IMR-90 (cell line): ENCODE results near the gene CD99L2. TPM values are rescaled to one million over a fixed set of nuclear protein-coding genes. Genes with fewer than 3 reads are reported as not detected.
A peak's percentile ranks its signal among the peaks of the same experiment; 100 is the strongest.

Experiments used
- ATAC-seq: fragments of 200-7000 bp; cut with Tn5 transposase; 2 replicates; pipeline ENCODE4 v1.9.1; 2020; ENCODE audit warnings: low read depth, mild to moderate bottlenecking, moderate library complexity
- BruUV-seq: library from RNA; stranded (reverse); fragments of 400-500 nt; replicated peaks from 2 replicates; lab custom pipeline; 2021; lab: Mats Ljungman, UMichigan
- CTCF ChIA-PET: fragments of 300-600 bp; formaldehyde crosslinking; extraction: SDS; loops from one replicate; lab custom pipeline; 2021; ENCODE audit warnings: antibody characterized with exemption; lab: Yijun Ruan, JAX
- POLR2A ChIA-PET: fragments of 300-600 bp; sonication (Branson Sonifier 250); formaldehyde crosslinking; loops from one replicate; lab custom pipeline; 2022; ENCODE audit warnings: antibody characterized with exemption; ENCODE audit not compliant: unreplicated experiment; lab: Charles Lee
- DNase-seq: peaks from one replicate; pipeline ENCODE4 v3.0.0; 2013
- H2AFZ ChIP-seq: replicated peaks from 2 replicates; pipeline ENCODE3; 2013; ENCODE audit warnings: low read length, mild to moderate bottlenecking; ENCODE audit not compliant: poor library complexity
- H2AK5ac ChIP-seq: 2 replicates; pipeline ENCODE4 v1.6.1; 2013; ENCODE audit warnings: low read depth, low read length, inconsistent platforms
- H2AK9ac ChIP-seq: replicated peaks from 2 replicates; pipeline ENCODE3; 2013; ENCODE audit warnings: mild to moderate bottlenecking, low read depth, low read length, moderate library complexity; ENCODE audit not compliant: poor library complexity
- H2BK120ac ChIP-seq: 2 replicates; pipeline ENCODE4 v1.6.1; 2013; ENCODE audit warnings: low read depth, low read length, inconsistent platforms
- H2BK15ac ChIP-seq: 3 replicates; pipeline ENCODE4 v1.6.1; 2013; ENCODE audit warnings: low read depth, low read length, inconsistent platforms
- H2BK20ac ChIP-seq: 2 replicates; pipeline ENCODE4 v1.6.1; 2013; ENCODE audit warnings: low read depth, mild to moderate bottlenecking, inconsistent platforms, low read length, moderate library complexity
- H2BK5ac ChIP-seq: 2 replicates; pipeline ENCODE4 v1.6.1; 2013; ENCODE audit warnings: mild to moderate bottlenecking, low read depth, low read length, inconsistent platforms; ENCODE audit not compliant: poor library complexity, severe bottlenecking
- H3K14ac ChIP-seq: replicated peaks from 2 replicates; pipeline ENCODE4 v1.6.1; 2013; ENCODE audit warnings: low read depth, low read length, inconsistent platforms
- H3K18ac ChIP-seq: 2 replicates; pipeline ENCODE4 v1.6.1; 2013; ENCODE audit warnings: low read depth, low read length, control low read depth
- H3K23ac ChIP-seq: 2 replicates; pipeline ENCODE4 v1.6.1; 2013; ENCODE audit warnings: low read depth, low read length, inconsistent platforms
- H3K27ac ChIP-seq: 2 replicates; pipeline ENCODE4 v1.5.1; 2013; ENCODE audit warnings: mild to moderate bottlenecking, control low read depth, low read length; ENCODE audit not compliant: insufficient read depth
- H3K27me3 ChIP-seq: 2 replicates; pipeline ENCODE4 v1.6.1; 2013; ENCODE audit warnings: low read length; ENCODE audit not compliant: control insufficient read depth, insufficient read depth
- H3K36me3 ChIP-seq: 2 replicates; pipeline ENCODE4 v1.6.1; 2013; ENCODE audit warnings: low read length, mixed read lengths; ENCODE audit not compliant: control insufficient read depth, insufficient read depth
- H3K4ac ChIP-seq: 2 replicates; pipeline ENCODE4 v1.6.1; 2013; ENCODE audit warnings: low read depth, low read length, inconsistent platforms
- H3K4me1 ChIP-seq: 2 replicates; pipeline ENCODE4 v1.6.1; 2013; ENCODE audit warnings: low read length, mixed read lengths; ENCODE audit not compliant: control insufficient read depth, insufficient read depth
- H3K4me2 ChIP-seq: 2 replicates; pipeline ENCODE4 v1.6.1; 2013; ENCODE audit warnings: low read depth, mild to moderate bottlenecking, control low read depth, low read length, moderate library complexity
- H3K4me3 ChIP-seq: 2 replicates; pipeline ENCODE4 v1.5.1; 2013; ENCODE audit warnings: low read depth, mild to moderate bottlenecking, control low read depth, low read length, moderate library complexity; ENCODE audit not compliant: insufficient read depth
- H3K56ac ChIP-seq: 2 replicates; pipeline ENCODE4 v1.6.1; 2013; ENCODE audit warnings: low read length, inconsistent platforms; ENCODE audit not compliant: insufficient read depth; ENCODE audit errors: extremely low read depth
- H3K79me1 ChIP-seq, 2 experiments: 2 replicates each; pipeline ENCODE4 v1.6.1; 2013; ENCODE audit warnings: low read length in 2 of 2, inconsistent platforms in 1 of 2, low read depth in 1 of 2
- H3K9ac ChIP-seq: 2 replicates; pipeline ENCODE4 v1.6.1; 2013; ENCODE audit warnings: low read depth, low read length, control low read depth
- H3K9me1 ChIP-seq: 2 replicates; pipeline ENCODE4 v1.6.1; 2013; ENCODE audit warnings: low read length, inconsistent platforms; ENCODE audit not compliant: insufficient read depth
- H3K9me3 ChIP-seq: 2 replicates; pipeline ENCODE4 v1.6.1; 2013; ENCODE audit warnings: low read length; ENCODE audit not compliant: control insufficient read depth, insufficient read depth
- H4K20me1 ChIP-seq: 2 replicates; pipeline ENCODE4 v1.6.1; 2013; ENCODE audit warnings: low read length, inconsistent platforms; ENCODE audit not compliant: insufficient read depth
- H4K5ac ChIP-seq: 2 replicates; pipeline ENCODE4 v1.6.1; 2013; ENCODE audit warnings: mild to moderate bottlenecking, low read depth, low read length, control low read depth
- H4K8ac ChIP-seq, 2 experiments: 2 replicates each; pipeline ENCODE4 v1.6.1; 2013; ENCODE audit warnings: low read depth in 2 of 2, low read length in 2 of 2, control low read depth in 1 of 2, inconsistent platforms in 1 of 2
- H4K91ac ChIP-seq: 2 replicates; pipeline ENCODE4 v1.6.1; 2013; ENCODE audit warnings: low read depth, low read length, inconsistent platforms; ENCODE audit not compliant: insufficient read depth
- MAZ ChIP-seq: IDR thresholded peaks from 2 replicates; pipeline ENCODE4 v1.6.1; 2012; ENCODE audit warnings: low read depth, mild to moderate bottlenecking, low read length, improper control_type of control experiment, moderate library complexity, borderline replicate concordance
- RFX5 ChIP-seq: IDR thresholded peaks from 2 replicates; pipeline ENCODE4 v1.8.0; 2012; ENCODE audit warnings: low read depth, mild to moderate bottlenecking, low read length, moderate library complexity
- WGBS, 2 experiments: methylation state at CpG; one replicate each; pipeline versions ENCODE4 v1.1.5 to v1.1.7; 2013; ENCODE audit warnings: missing lambda C conversion rate in 2 of 2; ENCODE audit not compliant: insufficient read length in 1 of 2; ENCODE audit errors: extremely low coverage in 2 of 2; 5-methylcytosine and 5-hydroxymethylcytosine counted together
- dilution Hi-C: fragments of 300-500 bp; cut with HindIII; formaldehyde crosslinking; loops from one replicate; pipeline ENCODE4 v1.14.3; 2018; ENCODE audit warnings: low sequenced_read_pairs; ENCODE audit not compliant: unreplicated experiment
- in situ Hi-C: fragments of 300-500 bp; cut with MboI; formaldehyde crosslinking; loops from 3 replicates; pipeline ENCODE4 v1.14.3; 2019; ENCODE audit warnings: low sequenced_read_pairs, inconsistent platforms, mixed read lengths
- intact Hi-C: fragments of 100-400 bp; cut with micrococcal nuclease; formaldehyde crosslinking; loops from 2 replicates; pipeline ENCODE4 v1.10.0; 2022
- polyA plus RNA-seq, 3 experiments: library from polyadenylated mRNA; depleted of rRNA; stranded (reverse); fragments of >200 nt; gene quantifications; 2 replicates each; pipeline ENCODE4 v1.2.3, GENCODE V29; 2012; ENCODE audit warnings: low replicate concordance in 1 of 3
- total RNA-seq: library from RNA; depleted of rRNA; stranded (reverse); fragments of >200 nt; gene quantifications from 2 replicates; pipeline ENCODE4 v1.2.3, GENCODE V29; 2012

CD99L2 gene
- total and polyA plus RNA-seq, 2 of the 4 experiments (the other 2 are of a cell fraction), result 17.4 to 41.4 TPM

- Histone ChIP-seq H2BK5ac (no peak overlapping the region), H3K4me3 (no peak overlapping the region), H2AK9ac (no peak overlapping the region), H3K14ac (no peak overlapping the region), H3K36me3 (peaks cover 13% of the 10 kb centered on the region; the same call in 1 of the 2 replicates), H3K4me1 (no peaks in the 10 kb centered on the region), H3K18ac (no peak overlapping the region), H4K8ac (no peak overlapping the region), H3K56ac (no peak overlapping the region), H2AK5ac (no peak overlapping the region), H4K20me1 (no peaks in the 10 kb centered on the region), H4K5ac (no peak overlapping the region), H3K4me2 (no peak overlapping the region), H3K27ac (no peak overlapping the region), H2BK20ac (no peak overlapping the region), H3K79me1 (no peaks in the 10 kb centered on the region), H3K23ac (no peak overlapping the region), H3K9me1 (no peaks in the 10 kb centered on the region), H2BK15ac (no peak overlapping the region), H3K9me3 (no peaks in the 10 kb centered on the region), H3K4ac (no peak overlapping the region), H3K9ac (no peak overlapping the region), H3K27me3 (no peaks in the 10 kb centered on the region), H2AFZ (no peak overlapping the region), H4K91ac (no peak overlapping the region), H2BK120ac (no peak overlapping the region)
- ATAC-seq, result no peak
- dilution Hi-C loops (no loop called here), in situ Hi-C loops (no loop called here), intact Hi-C loops (no loop called here)
- no CpG with 5 or more reads among the region's 4 CpGs for WGBS, 2 experiments
- TF ChIP-seq MAZ, result no peak
- peak; percentile 21; the same call in 1 of the 2 replicates for TF ChIP-seq RFX5
- ChIA-PET CTCF (no interaction called here), POLR2A (no interaction called here)
- BruUV-seq, result no TSS peak
- no peak for DNase-seq
Observed at GRCh38 chrX:150753357-150753756, 145.1 kb downstream of the CD99L2 start.
